Stromal cell of bone marrow (primary cell): ENCODE results near the gene SLC37A3.
A peak's percentile ranks its signal among the peaks of the same experiment; 100 is the strongest.
"Not testable (repeated sequence)": the region's sequence is repeated elsewhere in the genome, so short reads cannot be mapped to it uniquely, and the experiment has no call there.

Experiments
- DNase-seq: peaks from one replicate; pipeline ENCODE4 v3.0.0-alpha.2; 2012; ENCODE audit warnings: low read depth

SLC37A3 gene

GRCh38 chr7:140397784-140398750 is at the start of gene SLC37A3:
TSS of gene SLC37A3 (minus strand) at chr7:140398530. CDS start at chr7:140382526, 16,004 bp downstream.
- DNase-seq: peak; percentile 61

GRCh38 chr7:140447841-140448240 is 49.5 kb upstream of the SLC37A3 start:
- DNase-seq: no peak

- DNase-seq: no peak
These were observed 48.1 kb upstream of the SLC37A3 start for GRCh38 chr7:140446467-140446866.

GRCh38 chr7:140441519-140441918 is 43.2 kb upstream of the SLC37A3 start:
- no peak for DNase-seq

GRCh38 chr7:140440593-140440992 is 42.3 kb upstream of the SLC37A3 start:
- no peak for DNase-seq

GRCh38 chr7:140439359-140439758 is 41.0 kb upstream of the SLC37A3 start:
- DNase-seq: no peak

GRCh38 chr7:140435252-140435895 is 37.0 kb upstream of the SLC37A3 start:
- no peak for DNase-seq

GRCh38 chr7:140433396-140433795 is 35.1 kb upstream of the SLC37A3 start:
- DNase-seq: no peak

GRCh38 chr7:140426130-140426529 is 27.8 kb upstream of the SLC37A3 start:
- no peak for DNase-seq

GRCh38 chr7:140425718-140426117 is 27.4 kb upstream of the SLC37A3 start:
- DNase-seq: no peak

- no peak for DNase-seq
These were observed 25.2 kb upstream of the SLC37A3 start for GRCh38 chr7:140423501-140423900.

GRCh38 chr7:140421521-140421920 is 23.2 kb upstream of the SLC37A3 start:
- no peak for DNase-seq

- no peak for DNase-seq
These were observed 20.3 kb upstream of the SLC37A3 start for GRCh38 chr7:140418653-140419052.

- DNase-seq: not testable (repeated sequence)
These were observed 19.8 kb upstream of the SLC37A3 start for GRCh38 chr7:140418156-140418472.

- no peak for DNase-seq
These were observed 19.3 kb upstream of the SLC37A3 start for GRCh38 chr7:140417456-140418155.

GRCh38 chr7:140416560-140416959 is 18.2 kb upstream of the SLC37A3 start:
- DNase-seq: no peak

GRCh38 chr7:140415816-140416215 is 17.5 kb upstream of the SLC37A3 start:
- DNase-seq: not testable (repeated sequence)

- no peak for DNase-seq
These were observed 17.0 kb upstream of the SLC37A3 start for GRCh38 chr7:140415361-140415760.

GRCh38 chr7:140404565-140405065 is 6.3 kb upstream of the SLC37A3 start:
- DNase-seq: no peak

GRCh38 chr7:140403878-140404564 is 5.7 kb upstream of the SLC37A3 start, which contains the start of gene RAB19:
TSS of gene RAB19 (plus strand) at chr7:140404058. CDS start at chr7:140407647, 3,589 bp downstream.
- no peak for DNase-seq

GRCh38 chr7:140402178-140402835 is 4.0 kb upstream of the SLC37A3 start:
- no peak for DNase-seq
